MM.1S (cell line): ENCODE measurements around the gene C1QTNF7.

Experiments used
- DNase-seq: peaks from one replicate; pipeline ENCODE4 v3.0.0-alpha.2; 2015
- H2AFZ ChIP-seq: fragments of 300-600 bp; sonication (generic); 2 replicates; pipeline ENCODE4 v1.6.0; 2016; ENCODE audit warnings: antibody characterized with exemption, low read length
- H3F3A ChIP-seq: fragments of 300-600 bp; sonication (generic); 2 replicates; pipeline ENCODE4 v1.6.1; 2016; ENCODE audit warnings: mild to moderate bottlenecking, antibody characterized with exemption, low read length, moderate library complexity, mixed read lengths; ENCODE audit not compliant: insufficient read depth
- H3K27ac ChIP-seq: fragments of 300-600 bp; sonication (generic); 2 replicates; pipeline ENCODE4 v1.5.1; 2016; ENCODE audit warnings: mild to moderate bottlenecking, low read length
- H3K27me3 ChIP-seq: fragments of 300-600 bp; sonication (generic); replicated peaks from 2 replicates; pipeline ENCODE4 v1.6.0; 2016; ENCODE audit warnings: low read length; ENCODE audit not compliant: insufficient read depth
- H3K36me3 ChIP-seq: fragments of 300-600 bp; sonication (generic); replicated peaks from 2 replicates; pipeline ENCODE4 v1.6.1; 2016; ENCODE audit warnings: mild to moderate bottlenecking, low read length, mixed read lengths; ENCODE audit not compliant: insufficient read depth
- H3K4me1 ChIP-seq: fragments of 300-600 bp; sonication (generic); 2 replicates; pipeline ENCODE4 v1.6.1; 2016; ENCODE audit warnings: low read length, mixed read lengths
- H3K4me2 ChIP-seq: fragments of 300-600 bp; sonication (generic); 2 replicates; pipeline ENCODE4 v1.6.0; 2016; ENCODE audit warnings: low read depth, low read length
- H3K4me3 ChIP-seq: fragments of 300-600 bp; sonication (generic); 2 replicates; pipeline ENCODE4 v1.5.1; 2016; ENCODE audit warnings: low read length, mixed read lengths
- H3K79me2 ChIP-seq: fragments of 300-600 bp; sonication (generic); 2 replicates; pipeline ENCODE4 v1.6.1; 2016; ENCODE audit warnings: mixed run types, low read length, mixed read lengths
- H3K9ac ChIP-seq: fragments of 300-600 bp; sonication (generic); 2 replicates; pipeline ENCODE4 v1.6.1; 2016; ENCODE audit warnings: low read length, mixed read lengths
- H3K9me2 ChIP-seq: fragments of 300-600 bp; sonication (generic); replicated peaks from 2 replicates; pipeline ENCODE4 v1.6.1; 2016; ENCODE audit warnings: mild to moderate bottlenecking, low read length, mixed read lengths; ENCODE audit not compliant: insufficient read depth
- H3K9me3 ChIP-seq: fragments of 300-600 bp; sonication (generic); replicated peaks from 2 replicates; pipeline ENCODE4 v1.6.1; 2016; ENCODE audit warnings: mild to moderate bottlenecking, low read length, mixed read lengths; ENCODE audit not compliant: insufficient read depth
- H4K20me1 ChIP-seq: fragments of 300-600 bp; sonication (generic); 2 replicates; pipeline ENCODE4 v1.6.1; 2016; ENCODE audit warnings: mild to moderate bottlenecking, low read length, moderate library complexity, mixed read lengths; ENCODE audit not compliant: insufficient read depth
- EZH2 ChIP-seq: fragments of 300-600 bp; sonication (generic); optimal IDR thresholded peaks from 2 replicates; pipeline ENCODE3; 2017; ENCODE audit warnings: low read depth, mild to moderate bottlenecking, antibody characterized with exemption, low read length, mixed read lengths
- EZH2phosphoT487 ChIP-seq: fragments of 300-600 bp; sonication (generic); IDR thresholded peaks from 2 replicates; pipeline ENCODE4 v1.6.1; 2018; ENCODE audit warnings: antibody characterized with exemption, low read length
- TF ChIP-seq, protein P1 (sequence below): fragments of 300-600 bp; sonication (generic); IDR thresholded peaks from 2 replicates; pipeline ENCODE4 v1.5.1; 2016; ENCODE audit warnings: antibody characterized with exemption, low read length, mixed read lengths

C1QTNF7 gene

DNA sequence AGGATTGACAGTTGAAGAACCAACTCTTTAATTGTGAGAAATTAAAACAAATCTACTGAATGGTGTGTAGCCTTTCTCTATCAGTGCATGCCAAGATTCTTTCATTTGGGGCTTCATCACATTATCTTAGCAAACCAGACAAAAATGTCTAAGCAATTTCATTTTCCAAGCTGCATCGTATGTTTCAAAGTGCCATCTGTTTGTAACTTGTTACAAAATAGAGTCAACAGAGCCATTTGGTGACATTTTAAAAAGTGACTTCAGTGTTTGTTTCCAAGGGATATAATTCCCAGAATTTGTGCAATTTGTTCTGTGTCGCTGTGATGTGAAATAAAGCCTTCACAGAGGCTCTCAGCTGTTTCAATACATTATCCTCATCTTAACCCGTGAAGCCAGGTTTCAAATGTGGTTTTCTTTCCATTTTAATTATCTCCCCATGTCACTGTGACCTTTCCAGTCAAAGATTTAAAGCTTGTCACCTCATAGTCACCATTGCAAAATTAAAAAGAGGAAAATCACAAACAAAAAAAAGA lies 46.0 kb upstream of the C1QTNF7 start:
- H3K27ac ChIP-seq: no peak overlapping the region
- no peaks in the 10 kb centered on the region for H3F3A ChIP-seq
- no peaks in the 10 kb centered on the region for H3K79me2 ChIP-seq
- H3K4me3 ChIP-seq: no peak overlapping the region
- no peak for DNase-seq
- H3K36me3 ChIP-seq: no peaks in the 10 kb centered on the region
- no peak overlapping the region for H3K9ac ChIP-seq
- no peaks in the 10 kb centered on the region for H3K9me2 ChIP-seq
- H2AFZ ChIP-seq: no peak overlapping the region
- no peaks in the 10 kb centered on the region for H4K20me1 ChIP-seq
- TF ChIP-seq, protein P1, sequence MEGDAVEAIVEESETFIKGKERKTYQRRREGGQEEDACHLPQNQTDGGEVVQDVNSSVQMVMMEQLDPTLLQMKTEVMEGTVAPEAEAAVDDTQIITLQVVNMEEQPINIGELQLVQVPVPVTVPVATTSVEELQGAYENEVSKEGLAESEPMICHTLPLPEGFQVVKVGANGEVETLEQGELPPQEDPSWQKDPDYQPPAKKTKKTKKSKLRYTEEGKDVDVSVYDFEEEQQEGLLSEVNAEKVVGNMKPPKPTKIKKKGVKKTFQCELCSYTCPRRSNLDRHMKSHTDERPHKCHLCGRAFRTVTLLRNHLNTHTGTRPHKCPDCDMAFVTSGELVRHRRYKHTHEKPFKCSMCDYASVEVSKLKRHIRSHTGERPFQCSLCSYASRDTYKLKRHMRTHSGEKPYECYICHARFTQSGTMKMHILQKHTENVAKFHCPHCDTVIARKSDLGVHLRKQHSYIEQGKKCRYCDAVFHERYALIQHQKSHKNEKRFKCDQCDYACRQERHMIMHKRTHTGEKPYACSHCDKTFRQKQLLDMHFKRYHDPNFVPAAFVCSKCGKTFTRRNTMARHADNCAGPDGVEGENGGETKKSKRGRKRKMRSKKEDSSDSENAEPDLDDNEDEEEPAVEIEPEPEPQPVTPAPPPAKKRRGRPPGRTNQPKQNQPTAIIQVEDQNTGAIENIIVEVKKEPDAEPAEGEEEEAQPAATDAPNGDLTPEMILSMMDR: no peak
- no peak for TF ChIP-seq EZH2
- no peak for TF ChIP-seq EZH2phosphoT487
- no peaks in the 10 kb centered on the region for H3K27me3 ChIP-seq
- no peaks in the 10 kb centered on the region for H3K4me1 ChIP-seq
- H3K9me3 ChIP-seq: no peaks in the 10 kb centered on the region
- no peak overlapping the region for H3K4me2 ChIP-seq

DNA sequence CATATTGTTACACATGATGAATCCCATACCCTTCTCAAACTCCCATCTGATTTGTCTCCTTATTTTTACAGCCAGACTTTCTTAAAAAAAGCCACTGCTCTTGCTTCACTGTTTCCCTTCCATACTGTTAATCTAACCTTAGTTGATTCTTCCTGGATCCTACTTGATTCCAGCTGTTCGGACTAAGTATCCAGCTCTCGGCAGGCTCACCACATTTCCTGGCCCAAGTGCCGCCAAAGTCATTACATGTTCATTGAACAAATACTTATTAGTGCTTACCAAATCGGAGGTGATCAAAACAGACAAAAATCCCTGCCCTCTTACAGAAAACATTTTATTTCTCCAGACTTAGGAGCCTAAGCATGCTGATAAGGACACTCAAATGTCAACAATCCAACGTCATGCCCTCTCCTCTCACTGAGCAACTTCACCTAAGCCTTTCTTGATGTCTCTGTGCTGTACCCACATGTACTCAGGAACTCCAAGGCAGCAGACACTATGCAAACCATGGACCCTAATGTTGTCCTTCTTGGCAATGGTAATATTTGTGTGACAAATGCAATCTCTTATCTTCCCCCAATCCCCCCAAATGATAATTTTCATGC lies 45.1 kb upstream of the C1QTNF7 start:
- DNase-seq: no peak
- no peaks in the 10 kb centered on the region for H3K79me2 ChIP-seq
- H3K9me3 ChIP-seq: no peaks in the 10 kb centered on the region
- H3K9me2 ChIP-seq: no peaks in the 10 kb centered on the region
- H3K9ac ChIP-seq: no peak overlapping the region
- H3K36me3 ChIP-seq: no peaks in the 10 kb centered on the region
- H2AFZ ChIP-seq: no peak overlapping the region
- no peaks in the 10 kb centered on the region for H3K4me1 ChIP-seq
- no peaks in the 10 kb centered on the region for H4K20me1 ChIP-seq
- H3K4me3 ChIP-seq: no peak overlapping the region
- no peak overlapping the region for H3K4me2 ChIP-seq
- no peaks in the 10 kb centered on the region for H3K27me3 ChIP-seq
- TF ChIP-seq EZH2phosphoT487 (no peak), EZH2 (no peak)
- TF ChIP-seq, protein P1: no peak
- no peaks in the 10 kb centered on the region for H3F3A ChIP-seq
- H3K27ac ChIP-seq: no peak overlapping the region

DNA sequence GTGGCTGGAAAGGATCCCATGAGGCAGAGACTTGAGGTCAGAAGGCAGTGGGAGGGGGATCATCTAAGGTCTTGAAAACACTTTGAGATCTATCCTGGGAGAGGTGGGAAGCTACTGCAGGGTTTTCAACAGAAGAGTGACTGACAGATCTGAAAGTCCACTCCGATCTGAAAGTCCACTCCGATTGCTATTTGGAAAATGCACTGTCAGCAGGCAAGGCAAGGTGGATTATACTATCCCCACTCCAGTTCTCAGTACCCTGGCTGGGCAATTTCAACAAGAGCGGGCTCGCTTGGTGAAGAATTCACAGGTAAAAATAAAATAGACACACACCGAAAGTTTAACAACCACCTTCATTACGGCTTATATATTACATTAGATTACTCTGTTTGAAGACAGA lies 42.3 kb upstream of the C1QTNF7 start:
- H3K9ac ChIP-seq: no peak overlapping the region
- no peak overlapping the region for H3K4me3 ChIP-seq
- no peaks in the 10 kb centered on the region for H4K20me1 ChIP-seq
- no peaks in the 10 kb centered on the region for H3F3A ChIP-seq
- no peaks in the 10 kb centered on the region for H3K9me2 ChIP-seq
- H3K79me2 ChIP-seq: no peaks in the 10 kb centered on the region
- no peaks in the 10 kb centered on the region for H3K36me3 ChIP-seq
- TF ChIP-seq EZH2 (no peak), EZH2phosphoT487 (no peak)
- TF ChIP-seq, protein P1: no peak
- no peaks in the 10 kb centered on the region for H3K4me1 ChIP-seq
- H3K27ac ChIP-seq: no peak overlapping the region
- no peaks in the 10 kb centered on the region for H3K9me3 ChIP-seq
- no peak overlapping the region for H2AFZ ChIP-seq
- no peaks in the 10 kb centered on the region for H3K27me3 ChIP-seq
- DNase-seq: no peak
- no peak overlapping the region for H3K4me2 ChIP-seq
